ENCODE measurements around the gene PUDP.

DNA sequence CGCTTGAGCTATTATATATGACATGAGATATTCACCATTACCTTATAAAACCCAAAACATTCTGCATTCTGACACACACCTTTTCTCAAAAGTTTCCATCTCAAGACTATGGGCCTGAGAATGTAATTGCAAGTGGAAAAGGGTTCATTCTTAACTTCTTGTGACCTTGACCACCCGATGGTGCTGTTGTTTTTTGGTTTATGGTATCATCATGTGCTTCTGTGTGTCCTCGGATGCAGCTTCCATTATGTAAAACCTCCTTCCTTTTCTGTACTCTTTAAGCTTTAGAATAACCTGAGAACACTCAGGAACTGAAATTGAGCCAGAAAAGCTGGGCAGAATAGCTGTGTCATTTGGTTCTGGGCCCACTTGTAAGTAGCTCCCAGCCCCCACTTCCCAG lies 16.2 kb upstream of the PUDP start:
- TF ChIP-seq POLR2A (IDR thresholded peaks at IDR 0.05) (no peak), CTCF (IDR thresholded peaks at IDR 0.05 in 4 of 5, conservative IDR thresholded peaks at IDR 0.05 in 1 of 5) (no peak)

Data from gastrocnemius medialis (tissue), 4 donors.